HUES64 (cell line): ENCODE measurements around the gene CPNE4.

Source experiments
- H3K27ac ChIP-seq: 2 replicates; pipeline ENCODE4 v1.7.0; 2013; ENCODE audit warnings: low read depth, low read length, inconsistent platforms
- H3K27me3 ChIP-seq: 2 replicates; pipeline ENCODE4 v1.6.1; 2013; ENCODE audit warnings: mild to moderate bottlenecking, low read length; ENCODE audit not compliant: insufficient read depth
- H3K36me3 ChIP-seq: 2 replicates; pipeline ENCODE4 v1.6.1; 2013; ENCODE audit warnings: mild to moderate bottlenecking, low read length; ENCODE audit not compliant: insufficient read depth
- H3K4me1 ChIP-seq: 2 replicates; pipeline ENCODE4 v1.6.1; 2013; ENCODE audit warnings: mild to moderate bottlenecking, low read length, moderate library complexity; ENCODE audit not compliant: insufficient read depth
- H3K4me3 ChIP-seq: 2 replicates; pipeline ENCODE4 v1.5.1; 2013; ENCODE audit warnings: mild to moderate bottlenecking, low read length, moderate library complexity
- H3K9ac ChIP-seq: 2 replicates; pipeline ENCODE4 v1.6.1; 2013; ENCODE audit warnings: mild to moderate bottlenecking, low read depth, low read length
- H3K9me3 ChIP-seq: 2 replicates; pipeline ENCODE4 v1.6.1; 2013; ENCODE audit warnings: low read depth, low read length; ENCODE audit not compliant: insufficient read depth
- WGBS: fragments of 150-250, 120-280 bp; methylation state at CpG from one replicate; pipeline ENCODE4 v1.1.7; 2013; ENCODE audit warnings: missing lambda C conversion rate; 5-methylcytosine and 5-hydroxymethylcytosine counted together

Gene CPNE4

GRCh38 chr3:131716007-131716406 is 318.8 kb downstream of the CPNE4 start:
- Histone ChIP-seq H3K9me3 (no peaks in the 10 kb centered on the region), H3K36me3 (no peaks in the 10 kb centered on the region), H3K27ac (no peak overlapping the region), H3K4me1 (peaks cover 17% of the 10 kb centered on the region), H3K27me3 (no peaks in the 10 kb centered on the region), H3K9ac (no peak overlapping the region), H3K4me3 (no peak overlapping the region)
- WGBS = 50% methylated on average over 1 of the region's 1 CpG

DNA sequence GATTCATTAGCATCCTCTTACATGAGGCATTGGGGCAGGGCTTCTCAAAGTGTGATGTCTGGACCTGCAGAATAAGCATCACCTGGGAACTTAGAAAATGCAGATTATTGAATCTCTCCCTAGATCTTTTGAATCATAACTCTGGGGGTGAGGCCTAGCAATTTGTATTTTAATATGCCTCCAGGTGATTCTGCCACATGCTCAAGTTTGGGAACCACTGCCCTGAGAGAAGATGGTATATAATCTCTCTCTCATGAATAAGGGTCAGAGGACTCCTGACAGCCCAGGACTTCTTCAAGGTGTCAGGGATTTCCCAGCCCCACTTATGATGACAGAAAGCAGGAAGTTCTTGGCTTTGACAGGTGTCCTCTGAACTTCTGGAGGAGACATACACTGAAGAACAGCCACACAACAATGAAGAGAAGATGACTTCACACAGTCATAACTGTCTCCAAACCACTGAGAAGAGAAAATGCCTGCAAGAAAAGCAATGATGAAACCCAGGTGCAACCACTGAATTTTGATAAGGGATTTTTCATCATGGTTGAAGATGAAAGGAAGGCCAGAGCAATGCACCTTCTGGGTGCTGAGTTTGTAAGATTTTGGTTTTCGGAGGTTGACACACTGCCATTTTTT is 320.1 kb downstream of the CPNE4 start:
- H3K27ac ChIP-seq = no peak overlapping the region
- no CpG with 5 or more reads among the region's 1 CpG for WGBS

DNA sequence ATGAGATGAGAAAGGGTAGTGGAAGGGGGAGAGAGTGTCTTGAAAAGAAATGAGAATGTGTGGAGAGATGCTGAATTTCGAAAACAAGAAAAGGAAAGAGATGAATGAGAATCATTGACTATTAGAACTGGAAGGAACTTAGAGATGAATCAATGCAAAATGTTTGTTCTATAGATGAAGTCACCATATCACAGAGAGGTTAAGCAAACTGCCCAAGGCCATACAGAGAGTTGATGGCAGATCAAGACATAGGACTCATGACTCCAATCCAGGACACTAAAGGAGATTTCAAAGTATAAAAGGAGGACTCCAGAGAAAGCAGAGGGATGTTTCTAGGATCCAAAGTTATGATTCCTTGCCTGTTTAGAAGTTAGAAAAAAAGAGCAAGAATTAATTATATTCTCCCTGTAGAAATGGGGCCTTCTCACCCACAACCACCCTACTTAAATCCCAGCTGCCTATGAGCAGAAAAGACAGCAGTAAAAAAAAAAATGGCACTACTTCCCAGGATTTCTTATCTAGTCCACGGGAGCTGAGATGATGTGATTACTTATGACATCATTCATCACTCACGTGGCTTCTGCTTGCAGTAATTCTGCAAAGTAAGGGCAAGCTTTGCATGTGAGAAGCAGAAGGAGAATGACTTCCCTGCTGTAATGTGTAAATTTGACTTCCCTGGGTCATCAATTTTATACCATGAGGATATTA is 321.2 kb downstream of the CPNE4 start:
- WGBS = 92% methylated on average over 3 of the region's 3 CpGs
- H3K9me3 ChIP-seq = no peaks in the 10 kb centered on the region; the same call in 1 of the 2 replicates
- no peak overlapping the region for H3K4me3 ChIP-seq
- H3K27me3 ChIP-seq = no peaks in the 10 kb centered on the region
- no peaks in the 10 kb centered on the region for H3K36me3 ChIP-seq
- H3K4me1 ChIP-seq = peaks cover 21% of the 10 kb centered on the region
- no peak overlapping the region for H3K9ac ChIP-seq
- H3K27ac ChIP-seq = no peak overlapping the region

More for the DNA sequence above, 320.1 kb downstream of the CPNE4 start:
- Histone ChIP-seq H3K36me3 (no peaks in the 10 kb centered on the region), H3K4me1 (peaks cover 21% of the 10 kb centered on the region), H3K4me3 (no peak overlapping the region), H3K9ac (no peak overlapping the region), H3K27me3 (no peaks in the 10 kb centered on the region), H3K9me3 (no peaks in the 10 kb centered on the region)

DNA sequence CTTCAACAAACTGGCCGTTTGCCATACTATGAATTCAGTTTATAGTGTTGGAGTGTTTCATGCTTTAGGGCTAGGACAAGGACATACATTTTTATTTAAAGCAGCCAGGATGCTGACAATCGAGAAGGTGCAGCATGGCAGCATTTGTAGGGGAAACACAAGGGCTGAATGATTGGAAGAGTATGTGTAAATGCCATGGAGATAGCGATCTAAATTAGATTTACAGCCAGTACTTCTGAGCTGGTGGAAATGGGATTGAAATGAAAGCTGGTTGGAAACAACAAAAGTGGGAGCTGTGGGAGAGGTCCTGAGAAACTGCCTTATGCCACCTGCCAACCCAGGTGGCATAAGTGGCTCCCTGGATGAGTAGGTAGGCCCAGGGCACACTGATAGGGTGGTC is 322.2 kb downstream of the CPNE4 start:
- Histone ChIP-seq H3K4me1 (peaks cover 21% of the 10 kb centered on the region), H3K4me3 (no peak overlapping the region), H3K27me3 (no peaks in the 10 kb centered on the region), H3K27ac (no peak overlapping the region), H3K36me3 (no peaks in the 10 kb centered on the region), H3K9ac (no peak overlapping the region), H3K9me3 (no peaks in the 10 kb centered on the region; the same call in 1 of the 2 replicates)
- WGBS = 93% methylated on average over 3 of the region's 3 CpGs

DNA sequence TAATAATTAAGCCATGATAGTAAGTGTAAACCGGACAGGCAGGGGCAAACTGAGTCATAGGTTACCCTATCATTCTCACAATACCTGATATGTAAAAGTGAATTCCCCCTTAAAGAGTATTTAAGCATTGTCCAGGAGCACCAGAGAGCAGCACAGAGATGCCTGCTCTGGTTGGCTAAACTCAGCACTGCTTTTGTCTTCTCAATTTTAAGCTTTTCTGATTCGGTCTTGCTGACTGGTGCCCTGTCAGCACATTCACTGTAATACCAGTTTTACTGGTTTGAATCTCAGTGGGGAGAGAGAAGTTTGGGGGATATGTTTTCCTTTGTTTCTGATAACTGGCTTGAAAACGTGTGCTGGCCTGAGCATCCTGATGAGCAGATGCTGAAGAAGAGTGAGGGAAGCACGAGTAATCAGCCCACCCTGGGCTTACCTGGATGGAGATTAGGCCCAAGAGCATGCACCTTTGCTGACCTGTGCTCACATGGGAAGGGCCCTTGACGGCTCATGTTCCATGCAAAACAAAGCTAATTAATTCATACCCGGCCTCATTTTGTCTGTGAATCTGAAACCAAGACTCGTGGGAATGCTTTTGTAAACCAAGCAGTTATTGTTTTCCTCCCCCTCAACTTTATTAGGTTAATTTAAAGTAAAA is 323.6 kb downstream of the CPNE4 start:
- Histone ChIP-seq H3K27me3 (no peaks in the 10 kb centered on the region), H3K4me1 (peaks cover 20% of the 10 kb centered on the region), H3K9ac (no peak overlapping the region), H3K4me3 (no peak overlapping the region), H3K36me3 (no peaks in the 10 kb centered on the region), H3K27ac (no peak overlapping the region), H3K9me3 (no peaks in the 10 kb centered on the region; the same call in 1 of the 2 replicates)
- WGBS = 84% methylated on average over 7 of the region's 7 CpGs

GRCh38 chr3:131708241-131708640 is 326.6 kb downstream of the CPNE4 start:
- H3K36me3 ChIP-seq = no peaks in the 10 kb centered on the region
- no peak overlapping the region for H3K9ac ChIP-seq
- H3K27me3 ChIP-seq = no peaks in the 10 kb centered on the region
- peaks cover 33% of the 10 kb centered on the region for H3K4me1 ChIP-seq
- no peaks in the 10 kb centered on the region; the same call in 1 of the 2 replicates for H3K9me3 ChIP-seq
- no peak overlapping the region for H3K4me3 ChIP-seq
- no peak overlapping the region for H3K27ac ChIP-seq

- Histone ChIP-seq H3K4me1 (peaks cover 20% of the 10 kb centered on the region), H3K4me3 (no peak overlapping the region), H3K9me3 (no peaks in the 10 kb centered on the region; the same call in 1 of the 2 replicates), H3K36me3 (no peaks in the 10 kb centered on the region), H3K27me3 (no peaks in the 10 kb centered on the region), H3K27ac (peak overlapping the region; percentile 15), H3K9ac (peak overlapping the region; percentile 19; the same call in 1 of the 2 replicates)
- WGBS = 29% methylated on average over 3 of the region's 3 CpGs
These were observed 329.2 kb downstream of the CPNE4 start for GRCh38 chr3:131705558-131706051.

DNA sequence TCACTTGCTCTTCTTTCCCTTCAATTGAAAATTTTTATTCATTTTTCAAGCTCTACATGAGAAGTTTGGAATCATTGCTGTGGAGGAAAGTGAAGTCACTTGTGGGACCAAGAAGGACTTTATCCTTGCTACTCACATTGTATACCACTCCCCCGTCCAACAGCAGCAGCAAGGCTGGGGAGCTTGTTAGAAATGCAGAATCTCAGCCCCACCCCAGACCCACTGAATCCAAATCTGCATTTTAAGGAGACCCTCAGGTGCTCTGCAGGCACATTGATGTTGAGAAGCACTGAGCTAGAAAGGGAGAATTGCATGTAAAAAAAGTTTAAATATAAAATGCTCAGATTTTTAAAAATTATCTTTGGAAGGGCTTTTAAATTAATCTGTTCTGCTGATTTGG is 329.7 kb downstream of the CPNE4 start:
- no peaks in the 10 kb centered on the region for H3K36me3 ChIP-seq

GRCh38 chr3:131704098-131704497 is 330.7 kb downstream of the CPNE4 start:
- H3K36me3 ChIP-seq = no peaks in the 10 kb centered on the region
- H3K27me3 ChIP-seq = no peaks in the 10 kb centered on the region
- H3K27ac ChIP-seq = no peak overlapping the region
- no peak overlapping the region for H3K9ac ChIP-seq
- H3K4me1 ChIP-seq = peaks cover 27% of the 10 kb centered on the region
- no peak overlapping the region for H3K4me3 ChIP-seq
- no peaks in the 10 kb centered on the region for H3K9me3 ChIP-seq
- WGBS = 87% methylated on average over 2 of the region's 2 CpGs

More for the DNA sequence above, 329.7 kb downstream of the CPNE4 start:
- H3K4me1 ChIP-seq = peaks cover 20% of the 10 kb centered on the region
- WGBS = 31% methylated on average over 1 of the region's 1 CpG
- H3K4me3 ChIP-seq = no peak overlapping the region
- H3K9me3 ChIP-seq = no peaks in the 10 kb centered on the region; the same call in 1 of the 2 replicates
- peak overlapping the region; percentile 19; the same call in 1 of the 2 replicates for H3K9ac ChIP-seq
- no peaks in the 10 kb centered on the region for H3K27me3 ChIP-seq
- 0 out of 2 replicates have a peak overlapping the region, but pooled peaks have one; percentile 15 for H3K27ac ChIP-seq

GRCh38 chr3:131702146-131702545 is 332.7 kb downstream of the CPNE4 start:
- Histone ChIP-seq H3K27me3 (no peaks in the 10 kb centered on the region), H3K9me3 (no peaks in the 10 kb centered on the region), H3K27ac (no peak overlapping the region), H3K9ac (no peak overlapping the region), H3K36me3 (no peaks in the 10 kb centered on the region), H3K4me3 (no peak overlapping the region), H3K4me1 (peaks cover 27% of the 10 kb centered on the region)
- 74% methylated on average over 2 of the region's 2 CpGs for WGBS

GRCh38 chr3:131701153-131701770 is 333.6 kb downstream of the CPNE4 start:
- peaks cover 25% of the 10 kb centered on the region for H3K4me1 ChIP-seq
- no peaks in the 10 kb centered on the region for H3K36me3 ChIP-seq
- H3K4me3 ChIP-seq = no peak overlapping the region
- WGBS = 47% methylated on average over 1 of the region's 2 CpGs
- H3K9ac ChIP-seq = no peak overlapping the region
- H3K27ac ChIP-seq = no peak overlapping the region
- no peaks in the 10 kb centered on the region for H3K27me3 ChIP-seq
- H3K9me3 ChIP-seq = no peaks in the 10 kb centered on the region
